Measurements from ENCODE around the gene HAGHL.

HAGHL gene

DNA sequence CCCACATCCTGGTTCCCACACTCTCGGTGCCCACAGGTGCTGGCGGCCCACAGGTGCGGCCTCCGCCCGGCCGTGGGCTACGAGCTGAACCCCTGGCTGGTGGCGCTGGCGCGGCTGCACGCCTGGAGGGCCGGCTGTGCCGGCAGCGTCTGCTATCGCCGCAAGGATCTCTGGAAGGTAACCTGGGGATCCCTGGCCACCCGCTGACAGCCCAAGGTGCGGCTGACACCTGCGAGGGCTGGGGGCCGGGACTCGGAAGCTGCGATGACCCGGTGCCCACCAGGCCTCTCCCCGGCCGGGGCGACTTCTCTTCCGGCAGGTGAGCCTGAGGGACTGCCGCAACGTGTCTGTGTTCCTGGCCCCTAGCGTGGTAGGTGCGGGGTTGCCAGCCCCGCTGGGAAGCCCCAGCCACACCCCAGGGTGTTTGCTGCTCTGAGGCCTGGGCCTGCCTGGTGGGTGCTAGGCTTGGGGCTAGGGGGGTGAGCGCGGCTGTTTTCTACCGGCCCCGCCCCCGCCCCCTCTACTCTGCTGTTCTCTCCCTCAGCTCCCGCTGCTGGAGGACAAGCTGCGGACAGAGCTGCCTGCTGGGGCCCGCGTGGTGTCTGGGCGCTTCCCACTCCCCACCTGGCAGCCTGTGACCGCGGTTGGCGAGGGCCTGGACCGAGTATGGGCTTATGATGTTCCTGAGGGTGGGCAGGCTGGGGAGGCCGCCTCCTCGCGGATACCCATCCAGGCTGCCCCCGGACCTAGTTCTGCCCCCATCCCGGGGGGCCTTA, 5.0 kb upstream of the HAGHL start:
- DNase-seq (ENCODE audit: low read depth, low spot score): no peak

DNA sequence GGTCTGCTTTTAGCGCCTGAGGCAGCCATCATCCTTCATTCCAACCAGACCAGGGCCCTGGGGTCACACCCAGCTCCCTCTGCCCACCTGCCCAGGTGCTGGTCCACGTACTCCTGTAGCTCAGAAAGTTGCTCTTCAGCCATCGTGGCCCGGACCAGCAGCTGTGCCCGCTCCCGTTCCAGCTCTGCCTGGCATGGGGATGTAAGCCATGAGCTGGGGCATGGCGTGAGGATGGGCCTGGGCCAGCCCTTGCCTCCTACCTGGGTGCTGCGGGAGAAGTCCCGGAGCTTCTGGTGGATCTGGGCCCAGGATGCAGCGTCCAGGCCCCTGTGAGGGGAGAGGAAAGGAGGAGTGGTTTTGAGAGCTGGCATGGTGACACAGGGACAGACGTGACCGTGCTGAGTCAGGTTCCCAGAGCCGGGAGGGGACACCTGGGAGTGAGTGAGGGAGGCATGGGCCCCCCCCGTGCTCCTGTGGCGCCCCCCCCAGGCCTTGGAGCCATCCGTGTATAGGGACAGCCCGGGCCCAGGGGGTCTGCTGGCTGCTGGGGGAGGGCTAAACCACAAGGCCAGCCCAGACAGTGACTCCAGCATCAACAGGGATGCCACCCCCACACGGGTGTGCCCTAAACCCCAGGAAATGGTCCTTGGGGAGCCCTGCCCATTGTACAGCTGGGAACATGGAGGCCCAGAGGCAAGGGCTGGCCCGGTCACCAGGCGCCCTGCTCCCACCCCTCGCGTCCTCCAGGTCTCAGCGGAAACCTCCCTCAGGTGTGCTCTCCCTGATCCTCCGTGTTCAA, 3.9 kb upstream of the HAGHL start:
- no peak for DNase-seq (ENCODE audit: low read depth, low spot score)

DNA sequence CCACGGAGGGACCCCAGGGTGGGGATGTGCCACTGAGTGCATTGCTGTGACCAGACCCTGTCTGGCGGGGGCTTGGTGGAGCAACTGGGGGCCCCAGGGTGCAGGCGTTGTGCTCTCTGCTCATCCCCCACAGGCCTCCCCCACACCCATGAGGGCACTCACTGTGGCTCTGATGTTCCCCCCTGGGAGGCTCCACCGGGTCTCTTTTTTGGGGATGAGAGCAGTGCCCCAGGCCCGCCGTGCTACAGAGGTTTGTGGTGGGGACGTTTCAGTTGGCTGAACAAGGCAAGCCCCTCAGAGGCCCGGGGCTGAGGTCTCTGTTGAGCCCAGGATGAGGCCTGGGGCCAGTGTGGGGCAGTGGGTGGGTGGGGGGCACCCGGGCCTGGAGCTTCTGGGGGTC, 3.2 kb upstream of the HAGHL start:
- DNase-seq (ENCODE audit: low read depth, low spot score): no peak

DNA sequence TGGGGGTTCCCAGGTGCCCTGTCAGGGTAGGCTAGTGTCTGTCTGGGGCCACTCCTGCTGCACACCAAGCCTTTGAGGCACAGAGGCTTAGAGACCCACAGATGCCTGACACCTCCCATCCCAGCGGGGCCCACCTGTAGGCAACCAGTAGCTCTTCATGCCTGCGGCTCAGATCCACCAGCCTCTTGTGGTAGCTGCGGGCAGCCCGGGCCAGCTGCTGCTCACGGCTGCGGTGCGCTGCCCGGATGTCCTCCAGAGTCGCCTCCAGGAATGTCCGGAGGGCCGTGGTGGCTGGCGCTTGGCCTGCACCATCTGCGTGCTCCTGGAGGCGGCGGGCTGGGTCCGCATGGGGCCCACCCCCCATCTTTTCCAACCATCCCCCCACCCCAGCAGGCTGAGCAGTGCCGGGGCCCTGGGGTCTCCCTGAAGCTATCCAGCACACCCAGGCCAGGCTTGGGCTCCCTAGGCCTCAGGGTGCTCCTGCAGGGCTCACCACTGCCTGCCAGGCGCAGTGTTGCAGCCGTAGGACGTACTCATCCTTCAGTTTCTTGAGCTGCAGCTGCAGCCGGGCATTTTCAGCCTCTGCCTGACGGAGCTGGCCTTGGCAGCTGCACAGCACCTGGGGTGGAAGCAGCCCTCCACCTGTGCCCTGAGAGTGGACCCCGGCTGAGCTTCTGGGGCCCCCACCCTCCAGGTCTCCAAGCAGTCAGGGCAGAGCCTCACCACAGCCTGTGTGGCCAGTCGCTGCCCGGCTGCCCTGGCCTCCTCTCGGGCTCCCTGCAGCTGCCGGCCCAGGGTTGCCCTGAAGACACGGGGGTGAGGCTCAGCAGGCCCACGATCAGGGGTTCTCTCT, 2.5 kb upstream of the HAGHL start:
- DNase-seq (ENCODE audit: low read depth, low spot score): no peak

DNA sequence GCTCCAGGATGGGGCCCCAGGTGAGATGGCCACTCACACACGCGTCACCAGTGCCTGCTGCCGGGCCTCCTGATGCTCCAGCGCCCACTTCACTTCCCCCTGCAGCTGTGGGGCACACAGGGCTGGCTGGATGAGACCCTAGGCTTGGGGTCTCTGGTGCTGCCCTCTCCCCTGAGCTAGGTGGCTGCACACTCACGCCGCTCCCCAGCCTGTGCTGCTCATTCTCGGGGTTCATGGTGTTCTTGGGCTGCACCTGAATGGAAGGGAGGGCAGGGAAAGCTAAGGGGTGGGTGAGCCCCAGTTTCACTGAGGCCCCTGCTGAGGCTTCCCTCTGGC, 1.9 kb upstream of the HAGHL start:
- no peak for DNase-seq (ENCODE audit: low read depth, low spot score)

DNA sequence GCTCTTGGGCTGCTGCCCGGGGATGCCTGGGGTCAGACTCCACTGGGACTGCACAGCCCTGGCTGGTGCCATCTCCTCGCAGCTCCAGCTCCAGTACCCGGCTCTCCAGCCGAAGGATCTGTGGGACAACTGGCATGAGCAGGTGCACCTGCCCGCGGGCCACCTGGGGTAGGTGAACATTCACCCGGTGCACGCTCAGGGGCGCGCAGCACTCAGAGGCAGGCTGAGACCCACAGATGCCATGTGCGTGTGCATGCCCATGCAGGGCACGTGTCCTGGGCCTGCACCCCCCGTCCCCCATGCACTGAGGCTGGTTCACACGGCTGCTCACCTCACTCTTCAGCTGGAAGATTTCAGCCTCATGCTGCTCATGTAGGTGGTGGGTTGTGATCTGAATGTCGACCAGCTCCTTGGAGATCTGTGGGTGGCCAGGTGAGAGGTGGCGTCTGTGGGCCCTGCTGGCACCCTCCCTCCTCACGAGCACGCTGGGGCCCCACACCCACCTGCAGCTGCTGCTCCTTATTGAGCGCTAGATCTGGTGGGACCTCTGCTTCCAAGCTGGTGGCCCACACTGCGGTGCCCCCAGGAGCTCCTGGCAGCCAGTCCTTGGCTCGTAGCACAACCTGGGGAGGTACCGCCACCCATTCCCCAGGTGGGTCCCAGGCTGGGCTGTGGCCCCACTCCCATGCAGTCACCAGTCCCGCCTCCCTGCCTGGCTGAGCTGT, 1.3 kb upstream of the HAGHL start:
- DNase-seq (ENCODE audit: low read depth, low spot score): no peak

DNA sequence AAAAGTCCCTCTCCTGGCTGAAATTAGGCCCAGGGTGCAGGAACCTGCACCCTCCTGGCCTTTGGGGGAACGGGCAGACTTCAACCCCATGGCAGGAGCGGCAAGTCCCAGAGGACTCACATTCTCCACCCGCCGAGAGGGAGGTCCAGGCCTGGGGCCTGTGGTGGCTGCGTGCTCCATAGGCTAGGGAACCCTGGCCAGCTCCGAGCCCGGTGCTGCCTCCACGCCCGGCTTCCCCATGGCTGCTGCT, 793 bp upstream of the HAGHL start:
- DNase-seq (ENCODE audit: low read depth, low spot score): no peak

DNA sequence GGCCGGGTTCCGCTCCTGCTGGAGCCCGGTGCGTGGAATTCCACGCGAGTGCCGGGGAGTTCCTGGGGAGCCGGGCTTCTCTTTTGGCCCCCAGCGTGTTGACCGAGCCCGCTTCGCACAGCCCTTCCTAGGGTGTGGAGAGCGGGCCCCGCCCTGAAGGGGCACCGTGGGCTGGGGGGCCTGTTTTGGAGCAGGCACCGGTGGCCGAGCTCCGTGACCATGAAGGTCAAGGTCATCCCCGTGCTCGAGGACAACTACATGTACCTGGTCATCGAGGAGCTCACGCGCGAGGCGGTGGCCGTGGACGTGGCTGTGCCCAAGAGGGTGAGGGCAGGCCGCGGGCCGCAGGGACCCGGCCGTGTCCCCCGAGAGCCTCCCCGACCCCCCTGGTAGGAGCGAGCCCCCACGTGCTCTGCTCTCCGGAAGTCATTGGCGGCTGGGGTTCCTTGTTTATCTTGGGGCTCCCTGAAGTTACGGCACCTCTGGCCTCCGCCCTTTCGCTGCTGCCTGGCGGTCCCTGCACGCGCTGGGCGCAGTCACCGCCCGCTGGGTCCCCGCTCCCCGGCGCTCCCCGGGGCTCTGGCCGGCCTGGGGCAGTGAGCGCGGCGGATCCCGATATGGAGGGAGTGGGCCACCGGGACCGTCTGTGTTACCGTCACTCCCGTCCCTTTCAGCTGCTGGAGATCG, 528 bp downstream of the HAGHL start:
- DNase-seq (ENCODE audit: low read depth, low spot score): no peak

DNA sequence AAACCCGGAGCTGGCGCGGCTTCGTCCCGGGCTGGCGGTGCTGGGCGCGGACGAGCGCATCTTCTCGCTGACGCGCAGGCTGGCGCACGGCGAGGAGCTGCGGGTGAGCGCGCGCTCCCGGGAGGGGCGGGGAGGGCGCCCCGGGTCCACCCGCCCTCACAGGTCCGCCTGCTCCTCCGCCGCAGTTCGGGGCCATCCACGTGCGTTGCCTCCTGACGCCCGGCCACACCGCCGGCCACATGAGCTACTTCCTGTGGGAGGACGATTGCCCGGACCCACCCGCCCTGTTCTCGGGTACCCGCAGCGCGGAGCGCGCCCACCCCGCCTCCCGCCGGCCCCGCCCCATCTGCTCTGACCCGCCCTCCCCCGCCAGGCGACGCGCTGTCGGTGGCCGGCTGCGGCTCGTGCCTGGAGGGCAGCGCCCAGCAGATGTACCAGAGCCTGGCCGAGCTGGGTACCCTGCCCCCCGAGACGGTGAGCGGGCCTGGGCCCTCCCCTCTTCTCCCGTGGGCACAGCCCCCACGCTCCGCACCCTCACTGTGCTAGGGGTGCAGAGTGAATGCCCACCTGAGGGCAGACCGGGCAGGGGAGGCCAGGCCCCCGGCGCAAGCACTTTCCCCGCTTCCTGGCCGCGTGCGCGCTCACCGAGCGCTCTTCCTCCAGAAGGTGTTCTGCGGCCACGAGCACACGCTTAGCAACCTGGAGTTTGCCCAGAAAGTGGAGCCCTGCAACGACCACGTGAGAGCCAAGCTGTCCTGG, 1.4 kb downstream of the HAGHL start:
- DNase-seq (ENCODE audit: low read depth, low spot score): no peak

DNA sequence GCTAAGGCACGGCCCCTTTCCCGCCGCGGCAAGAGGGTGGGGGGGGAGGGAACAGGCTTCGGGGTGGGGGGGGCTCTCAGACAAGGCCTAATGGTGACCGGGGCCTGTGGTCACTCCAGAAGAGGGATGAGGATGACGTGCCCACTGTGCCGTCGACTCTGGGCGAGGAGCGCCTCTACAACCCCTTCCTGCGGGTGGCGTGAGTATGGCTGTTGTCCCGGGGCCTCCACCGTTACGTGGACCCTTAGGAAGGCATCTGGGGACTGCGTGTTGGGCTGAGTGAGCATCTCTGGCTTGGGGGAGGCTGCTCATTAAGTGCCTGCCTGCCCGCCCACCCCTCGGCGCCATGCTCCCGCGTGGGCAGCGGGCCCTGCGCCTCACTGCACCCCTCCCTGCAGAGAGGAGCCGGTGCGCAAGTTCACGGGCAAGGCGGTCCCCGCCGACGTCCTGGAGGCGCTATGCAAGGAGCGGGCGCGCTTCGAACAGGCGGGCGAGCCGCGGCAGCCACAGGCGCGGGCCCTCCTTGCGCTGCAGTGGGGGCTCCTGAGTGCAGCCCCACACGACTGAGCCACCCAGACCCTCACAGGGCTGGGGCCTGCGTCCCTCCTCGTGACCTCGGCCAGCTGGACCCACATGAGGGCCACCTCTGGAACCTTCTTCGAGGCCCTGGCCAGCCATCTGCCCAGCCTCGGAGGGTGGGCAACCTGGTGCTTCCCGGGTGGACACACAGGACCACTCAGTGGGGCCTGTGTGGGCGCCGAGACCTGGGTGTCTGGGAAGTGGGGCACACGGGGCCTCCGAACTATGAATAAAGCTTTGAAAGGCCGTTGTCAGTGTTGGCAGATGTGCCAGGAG, 2.2 kb downstream of the HAGHL start:
- DNase-seq (ENCODE audit: low read depth, low spot score): no peak

DNA sequence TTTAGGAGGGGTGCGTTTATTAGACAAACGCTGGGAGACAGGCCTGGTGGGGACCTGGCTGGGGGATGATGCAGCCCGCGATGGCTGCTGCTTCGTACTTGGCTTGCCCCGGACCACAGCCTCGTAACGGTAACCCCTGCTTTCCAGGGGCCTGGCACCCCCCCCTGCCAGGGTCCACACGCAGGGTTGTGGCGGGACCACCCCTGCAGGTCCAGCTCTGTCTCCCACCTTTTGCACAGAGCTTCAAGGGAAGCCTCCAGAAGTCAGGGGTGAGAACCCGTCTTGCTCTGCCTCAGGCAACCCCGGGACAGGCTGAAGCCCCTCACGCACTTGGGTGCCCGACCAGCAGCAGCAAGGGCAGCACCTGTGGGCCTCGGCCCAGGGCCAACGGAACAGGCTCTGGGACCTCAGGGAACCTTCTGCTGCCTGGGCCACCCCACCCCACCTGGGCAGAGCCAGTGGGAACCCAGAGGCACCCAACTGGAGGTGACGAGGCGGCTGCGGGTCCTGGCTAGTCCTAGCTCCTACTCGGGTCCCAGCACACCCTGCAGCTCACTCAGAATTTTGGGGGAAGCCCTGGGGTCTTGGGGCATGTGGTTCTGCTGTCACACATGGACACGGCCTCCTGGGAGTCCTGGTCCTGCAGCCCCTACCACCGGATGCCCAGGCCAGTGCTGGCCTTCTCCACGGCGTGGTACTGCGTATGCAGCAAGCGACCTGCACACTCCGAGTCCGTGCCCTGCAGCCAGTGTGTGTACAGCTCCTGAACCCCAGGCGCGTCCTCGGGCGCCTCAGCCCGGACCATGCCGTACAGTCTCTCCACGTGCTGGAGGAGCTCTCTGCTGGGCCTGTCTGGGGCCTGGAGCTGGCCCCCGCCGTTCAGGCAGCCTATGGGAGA, 3.1 kb downstream of the HAGHL start:
- no peak for DNase-seq (ENCODE audit: low read depth, low spot score)

DNA sequence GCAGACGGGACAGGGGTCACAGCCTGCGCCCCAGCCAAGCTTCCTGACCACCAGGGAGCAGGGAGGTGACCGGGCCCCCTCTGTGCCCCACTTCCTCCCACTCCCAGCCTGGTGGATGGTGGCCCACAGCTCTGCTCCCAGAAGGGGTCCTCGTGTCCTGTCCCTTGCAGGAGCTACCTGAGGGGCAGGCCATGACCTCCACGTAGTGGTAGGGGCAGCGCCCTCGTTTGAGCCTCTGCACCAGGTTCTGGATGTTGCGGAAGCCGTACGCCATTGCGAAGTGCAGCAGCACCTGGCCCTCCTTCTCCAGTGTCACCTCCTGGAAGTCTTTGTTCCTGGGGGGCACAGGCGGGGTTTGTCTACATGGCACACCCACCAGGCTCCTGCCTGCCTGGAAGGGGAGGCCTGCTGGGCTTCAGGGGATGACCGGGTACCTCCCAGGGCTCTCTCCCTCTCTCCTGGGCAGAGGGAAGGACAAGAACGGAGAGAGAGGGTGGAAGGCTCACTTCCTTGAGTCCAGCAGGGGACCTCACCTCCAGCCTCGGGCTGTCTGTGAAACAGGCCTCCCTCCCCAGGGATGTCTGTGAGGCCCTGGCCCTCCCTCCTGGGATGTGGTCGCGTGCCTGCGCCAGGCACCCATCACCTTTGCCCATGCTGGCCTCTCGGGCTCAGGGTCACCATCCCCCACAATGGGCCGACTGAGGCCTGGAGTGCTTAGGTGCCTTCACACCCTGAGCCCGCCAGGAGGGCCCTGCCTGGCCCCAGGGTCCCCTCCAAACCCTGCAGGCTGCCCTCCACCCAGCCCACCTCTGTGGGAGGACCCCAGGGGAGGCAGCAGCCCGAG, 4.0 kb downstream of the HAGHL start:
- DNase-seq (ENCODE audit: low read depth, low spot score): no peak

DNA sequence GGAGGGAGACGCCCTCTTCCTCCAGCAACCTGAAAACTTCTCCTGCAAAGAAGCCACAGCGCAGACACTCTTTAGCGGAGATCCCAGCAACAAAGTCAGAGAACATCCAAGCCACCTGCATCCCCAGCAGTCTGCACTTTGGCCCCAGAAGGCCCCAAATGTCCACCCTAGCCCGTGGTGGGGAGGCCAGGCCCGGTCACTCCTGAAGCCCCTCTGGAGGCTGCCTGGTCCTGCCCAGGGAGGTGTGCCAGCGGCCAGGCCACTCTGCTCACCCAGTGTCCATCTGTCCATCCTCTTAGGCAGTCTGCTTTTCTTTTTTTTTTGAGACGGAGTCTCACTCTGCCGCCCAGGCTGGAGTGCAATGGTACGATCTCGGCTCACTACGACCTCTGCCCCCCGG, 5.4 kb downstream of the HAGHL start:
- no peak for DNase-seq (ENCODE audit: low read depth, low spot score)

DNA sequence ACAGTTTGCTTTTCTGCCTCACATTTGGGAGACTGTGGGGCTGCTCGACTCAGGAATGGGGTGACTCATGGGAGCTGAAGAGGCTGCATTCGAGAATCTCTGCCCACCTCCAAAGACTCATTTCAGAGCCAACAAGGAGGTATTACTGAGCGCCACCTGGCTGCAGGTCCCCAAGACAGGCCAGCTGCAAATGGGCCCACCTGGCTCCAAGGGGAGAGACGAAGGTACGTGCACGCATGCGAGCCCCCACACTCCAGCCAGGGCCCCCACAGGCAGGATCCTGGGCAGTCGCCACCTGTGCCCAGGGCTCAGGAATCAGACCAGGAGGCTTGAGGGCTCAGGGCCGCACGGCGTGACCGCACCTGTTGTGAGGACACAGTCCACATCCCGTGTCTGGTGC, 6.0 kb downstream of the HAGHL start:
- no peak for DNase-seq (ENCODE audit: low read depth, low spot score)

DNA sequence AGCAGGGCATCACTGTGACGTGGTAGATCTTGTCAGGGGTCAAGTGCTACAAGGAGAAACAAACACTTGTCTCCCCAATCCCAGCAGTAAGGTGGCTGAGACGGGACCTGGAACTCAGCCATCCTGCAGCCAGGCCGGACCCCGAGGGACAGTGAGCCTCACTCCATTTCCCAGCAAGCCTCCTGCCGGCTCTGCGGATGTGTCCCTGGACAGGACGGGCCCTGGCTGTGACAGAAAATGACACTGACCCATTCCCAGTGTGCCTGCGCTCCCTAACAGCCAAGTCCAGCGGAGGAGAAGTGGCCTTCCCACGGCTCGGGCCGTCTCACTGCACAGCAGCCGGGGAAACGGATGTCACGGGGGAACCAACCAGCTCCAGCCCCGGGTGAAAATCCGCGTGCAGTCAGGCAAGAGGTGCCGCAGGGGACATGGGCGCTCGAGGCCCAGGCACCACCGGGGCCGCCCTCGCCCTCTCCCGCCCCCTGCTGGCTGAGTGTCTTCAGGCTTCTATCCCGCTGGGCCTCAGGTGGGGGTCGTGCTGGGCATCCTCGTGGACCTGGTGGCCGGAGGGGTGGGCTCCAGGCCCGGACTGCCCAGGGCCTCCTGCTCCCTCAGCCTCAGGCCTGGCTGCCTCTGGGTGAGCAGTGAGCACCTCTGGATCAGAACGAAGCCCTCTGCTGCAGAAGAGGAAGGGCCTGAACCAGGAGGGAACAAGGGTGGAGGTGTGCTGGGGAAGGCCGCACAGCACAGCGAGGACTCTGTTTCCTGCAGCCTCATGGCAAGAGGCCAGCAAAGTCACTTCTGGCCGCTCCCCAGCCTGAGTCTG, 6.7 kb downstream of the HAGHL start:
- DNase-seq (ENCODE audit: low read depth, low spot score): no peak

DNA sequence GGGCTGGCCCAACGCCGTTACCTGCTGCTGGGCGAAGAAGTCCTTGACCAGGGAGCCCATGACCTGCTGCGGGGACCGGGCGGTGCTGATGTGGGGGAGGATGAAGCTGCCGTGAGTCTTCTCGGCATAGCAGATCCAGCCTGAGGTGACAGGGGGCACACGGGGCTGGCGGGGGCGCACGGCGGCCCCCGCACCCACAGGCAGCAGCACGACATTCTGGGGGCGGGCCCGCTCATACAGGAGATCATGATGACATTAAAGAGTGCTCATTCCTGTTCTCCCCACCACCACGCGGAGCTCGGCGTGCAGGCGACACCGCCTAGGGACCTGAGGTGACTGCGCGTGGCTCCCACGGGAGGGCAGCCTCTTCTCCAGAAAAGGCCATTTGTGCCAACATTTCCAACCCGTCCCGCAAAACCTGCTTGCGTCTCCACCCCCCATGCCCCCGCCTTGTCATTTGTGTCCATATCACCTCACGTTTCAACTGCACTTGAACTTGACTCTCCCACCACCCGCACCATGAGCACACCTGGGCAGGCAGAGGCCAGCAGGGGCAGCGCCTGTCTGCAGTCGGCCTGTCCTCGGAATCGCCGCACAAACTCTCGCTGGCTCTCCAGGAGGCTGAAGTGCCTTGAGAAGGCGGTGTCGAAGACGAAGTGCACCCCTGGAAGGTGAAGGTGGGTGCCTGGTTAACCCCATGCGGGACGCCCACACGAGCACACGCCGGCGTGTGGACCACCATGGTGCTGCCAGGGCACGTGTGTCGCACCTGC, 7.5 kb downstream of the HAGHL start:
- no peak for DNase-seq (ENCODE audit: low read depth, low spot score)

Measured in iPS DF 19.7 (cell line).